Activated naive CD8-positive, alpha-beta T cell treated with anti-CD3 and anti-CD28 coated beads, Interleukin-2, amount 50 U/mL, for 24 hours (primary cell): ENCODE measurements around the gene HOXA5.

Experiments
- ATAC-seq: fragments of 150-1000 bp; cut with Tn5 transposase; one replicate; pipeline ENCODE4 v1.10.0; 2021
- DNase-seq: peaks from one replicate; pipeline ENCODE4 v3.0.0; 2021
- H3K27ac Mint-ChIP-seq: one replicate; pipeline ENCODE4 v1.8.0; 2021; ENCODE audit warnings: mild to moderate bottlenecking, mixed read lengths
- H3K27me3 Mint-ChIP-seq: one replicate; pipeline ENCODE4 v1.8.0; 2021; ENCODE audit warnings: mixed read lengths
- H3K36me3 Mint-ChIP-seq: one replicate; pipeline ENCODE4 v1.8.0; 2021; ENCODE audit warnings: low read depth, mixed read lengths
- H3K4me1 Mint-ChIP-seq: one replicate; pipeline ENCODE4 v1.8.0; 2021; ENCODE audit warnings: mixed read lengths
- H3K4me3 Mint-ChIP-seq: one replicate; pipeline ENCODE4 v1.8.0; 2021; ENCODE audit warnings: mild to moderate bottlenecking, moderate library complexity, mixed read lengths
- H3K9me3 Mint-ChIP-seq: one replicate; pipeline ENCODE4 v1.8.0; 2021; ENCODE audit warnings: mixed read lengths

Gene HOXA5

DNA sequence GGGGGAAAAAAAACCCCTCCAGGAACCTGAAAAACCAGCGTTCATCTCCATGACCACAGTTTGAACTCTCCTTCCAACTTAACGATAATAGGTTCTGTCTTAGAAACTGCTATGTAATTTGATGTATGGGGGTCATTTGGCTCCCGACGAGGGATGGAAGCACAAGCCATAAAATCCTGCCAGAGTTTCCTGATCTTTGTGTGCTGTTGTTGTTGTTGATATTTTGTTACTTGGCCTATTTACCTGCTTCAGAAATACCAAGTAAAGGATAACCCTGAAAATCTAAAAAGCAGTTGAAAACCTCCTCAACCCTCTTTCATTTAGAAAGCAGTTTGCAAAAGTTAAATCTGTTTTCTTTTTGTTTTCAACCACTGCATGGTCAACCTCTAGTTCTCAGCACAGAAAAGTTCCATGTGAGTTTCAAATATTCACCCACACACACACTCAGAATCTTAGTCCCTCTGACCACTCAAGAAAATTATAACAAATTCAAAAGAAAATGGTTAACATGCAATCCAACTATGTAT is 31.7 kb downstream of the HOXA5 start:
- DNase-seq: no peak
- Mint-ChIP-seq H3K4me3 (no peak overlapping the region), H3K36me3 (no peaks in the 10 kb centered on the region), H3K27me3 (peaks cover 4% of the 10 kb centered on the region), H3K9me3 (no peaks in the 10 kb centered on the region), H3K4me1 (no peaks in the 10 kb centered on the region), H3K27ac (no peak overlapping the region)
- ATAC-seq: no peak

DNA sequence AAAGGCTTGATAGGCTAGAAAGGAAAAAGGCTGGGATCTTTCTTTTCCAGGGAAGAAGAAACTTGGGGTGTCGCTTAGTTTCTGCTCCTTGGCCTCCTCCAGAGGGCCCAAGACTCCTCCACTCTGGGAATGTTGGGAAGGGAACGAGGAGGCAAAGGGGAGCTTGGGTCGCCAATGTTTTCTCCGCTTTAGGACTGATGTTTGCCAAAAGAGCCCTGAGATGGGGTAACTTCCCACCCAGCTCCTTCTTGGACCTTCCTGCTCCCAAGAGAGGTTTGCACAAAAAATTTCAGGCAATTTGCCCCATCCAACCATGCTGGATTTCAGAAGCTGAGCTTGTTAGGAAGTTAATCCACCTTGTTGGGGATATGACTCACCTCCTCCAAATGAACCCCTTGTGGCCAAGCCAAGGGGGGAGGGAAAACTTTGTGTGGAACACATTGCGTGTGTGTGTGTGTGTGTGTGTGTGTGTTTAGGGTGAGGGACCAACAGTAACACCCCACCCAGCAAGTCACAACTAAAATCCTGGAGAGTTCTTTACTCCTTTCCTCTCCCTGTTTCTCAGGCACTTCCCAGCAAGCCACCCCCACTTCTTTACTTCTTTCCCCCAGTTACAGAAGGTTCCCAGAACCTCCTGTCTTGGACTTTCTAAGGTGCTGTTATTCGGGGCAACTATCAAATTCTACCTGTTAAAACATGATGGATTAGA is 32.3 kb downstream of the HOXA5 start:
- no peak overlapping the region for H3K4me3 Mint-ChIP-seq

DNA sequence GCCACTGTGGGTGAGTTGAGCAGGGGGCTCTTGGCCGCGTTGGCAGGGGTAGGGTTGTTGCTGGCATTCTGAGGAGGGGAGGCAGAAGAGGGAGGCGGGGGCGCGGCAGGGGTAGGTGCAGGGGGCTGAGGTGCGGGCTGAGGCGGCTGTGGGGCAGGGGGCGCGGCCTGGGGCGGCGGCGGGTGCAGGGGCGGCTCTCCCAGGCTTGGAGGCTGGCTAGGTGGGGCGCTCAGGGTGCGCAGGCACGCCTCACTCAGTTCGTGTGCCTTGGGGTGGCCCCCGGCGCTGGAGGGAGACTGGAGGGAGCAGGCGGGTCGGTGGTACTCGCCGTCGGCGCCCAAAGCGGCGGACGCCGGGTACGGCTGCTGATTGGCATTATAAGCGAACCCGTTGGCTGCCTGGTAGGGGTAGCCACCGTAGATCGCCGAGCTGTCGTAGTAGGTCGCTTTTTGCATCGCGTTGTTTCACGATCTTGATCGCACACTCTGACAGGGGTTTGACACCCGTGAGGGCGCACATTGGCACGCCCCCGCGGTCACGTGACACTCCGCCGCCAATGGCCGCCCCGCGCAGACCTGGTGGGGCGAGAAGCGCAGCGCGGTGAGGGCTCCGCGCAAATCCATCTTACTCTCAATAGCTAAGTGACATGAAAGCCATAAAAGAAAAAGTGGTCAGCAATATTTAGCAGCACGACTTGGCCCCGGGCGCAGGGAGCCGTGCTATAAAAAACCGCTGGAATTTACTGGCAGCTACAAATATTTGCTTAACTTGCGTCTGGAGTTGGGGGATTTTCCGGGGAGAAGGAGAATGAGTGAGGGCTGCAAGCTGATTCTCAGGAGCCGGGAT is 33.1 kb downstream of the HOXA5 start:
- no peaks in the 10 kb centered on the region for H3K36me3 Mint-ChIP-seq
- DNase-seq (no peak), ATAC-seq (no peak)
- H3K27ac Mint-ChIP-seq: no peak overlapping the region
- peaks cover 6% of the 10 kb centered on the region for H3K27me3 Mint-ChIP-seq
- H3K4me1 Mint-ChIP-seq: no peaks in the 10 kb centered on the region
- H3K9me3 Mint-ChIP-seq: no peaks in the 10 kb centered on the region
- H3K4me3 Mint-ChIP-seq: no peak overlapping the region

More for the DNA sequence above, 32.3 kb downstream of the HOXA5 start:
- no peak for ATAC-seq
- Mint-ChIP-seq H3K27me3 (peaks cover 4% of the 10 kb centered on the region), H3K9me3 (no peaks in the 10 kb centered on the region), H3K27ac (no peak overlapping the region), H3K4me1 (no peaks in the 10 kb centered on the region), H3K36me3 (no peaks in the 10 kb centered on the region)
- DNase-seq: no peak

DNA sequence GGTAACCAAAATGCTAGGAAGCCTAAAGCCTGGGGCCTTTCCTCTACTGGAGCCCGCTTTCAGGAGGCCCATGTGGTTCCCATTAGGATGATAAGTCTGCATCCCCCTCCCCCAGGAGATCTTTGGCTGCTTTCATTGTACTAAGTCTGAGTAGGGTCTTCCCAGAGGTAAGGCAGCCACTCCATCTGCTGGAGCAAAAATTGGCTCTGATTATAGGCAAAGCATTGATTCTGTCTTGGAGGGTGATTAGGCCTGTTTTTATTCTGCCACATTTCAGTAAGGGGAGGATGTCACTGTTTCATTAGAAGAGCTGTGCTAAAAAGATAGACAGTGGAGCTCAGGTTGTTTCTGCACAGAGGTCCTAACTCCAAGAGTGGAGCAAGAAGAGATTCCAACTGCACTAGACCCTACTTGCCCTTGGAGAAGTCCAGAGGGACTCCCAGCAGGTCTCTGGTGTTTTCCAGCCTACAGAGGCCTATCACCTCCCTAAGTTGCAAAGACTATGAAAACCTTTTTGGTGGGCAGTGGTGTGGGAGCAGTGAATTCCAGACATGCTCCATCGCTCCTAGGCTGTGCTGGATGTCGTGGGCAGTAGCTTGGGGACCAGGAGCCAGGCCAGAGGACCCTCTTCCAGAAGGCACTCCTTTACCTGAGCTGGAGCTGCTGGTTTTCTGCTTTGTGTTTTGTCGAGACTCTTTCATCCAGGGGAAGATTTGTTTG is 33.9 kb downstream of the HOXA5 start:
- Mint-ChIP-seq H3K27me3 (peaks cover 12% of the 10 kb centered on the region), H3K9me3 (no peaks in the 10 kb centered on the region), H3K27ac (no peak overlapping the region), H3K4me1 (no peaks in the 10 kb centered on the region), H3K4me3 (no peak overlapping the region), H3K36me3 (no peaks in the 10 kb centered on the region)
- ATAC-seq (no peak), DNase-seq (no peak)

DNA sequence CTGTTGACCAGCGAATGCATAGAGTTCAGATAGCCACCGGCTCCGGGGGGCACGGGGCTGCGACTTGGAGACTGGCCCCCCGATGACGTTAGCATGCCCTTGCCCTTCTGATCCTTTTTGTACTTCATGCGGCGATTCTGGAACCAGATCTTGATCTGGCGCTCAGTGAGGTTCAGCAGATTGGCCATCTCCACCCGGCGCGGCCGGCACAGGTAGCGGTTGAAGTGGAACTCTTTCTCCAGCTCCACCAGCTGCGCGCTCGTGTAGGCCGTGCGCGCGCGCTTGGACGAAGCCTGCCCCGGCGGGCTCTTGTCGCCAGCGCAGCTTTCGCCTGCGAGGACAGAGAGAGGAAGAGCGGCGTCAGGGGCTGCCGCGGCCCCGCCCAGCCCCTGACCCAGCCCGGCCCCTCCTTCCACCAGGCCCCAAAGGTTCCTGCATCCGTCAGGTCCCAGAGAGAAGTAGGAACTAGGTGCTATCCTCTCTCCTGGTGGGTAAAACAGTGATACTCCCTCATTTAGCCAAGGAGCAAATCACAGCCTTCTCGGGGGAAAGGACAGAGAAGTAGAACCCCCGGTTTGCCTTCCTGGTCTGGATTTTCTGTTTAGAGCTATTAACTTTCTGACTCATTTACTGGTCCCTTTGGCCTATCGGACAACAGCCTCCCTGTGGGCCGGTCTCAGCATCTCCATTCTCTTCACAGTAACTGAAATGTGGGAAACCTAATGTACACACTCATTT is 34.9 kb downstream of the HOXA5 start:
- ATAC-seq (no peak), DNase-seq (no peak)
- no peaks in the 10 kb centered on the region for H3K36me3 Mint-ChIP-seq
- no peak overlapping the region for H3K27ac Mint-ChIP-seq
- H3K27me3 Mint-ChIP-seq: peaks cover 20% of the 10 kb centered on the region
- no peak overlapping the region for H3K4me3 Mint-ChIP-seq
- H3K9me3 Mint-ChIP-seq: no peaks in the 10 kb centered on the region
- no peaks in the 10 kb centered on the region for H3K4me1 Mint-ChIP-seq

DNA sequence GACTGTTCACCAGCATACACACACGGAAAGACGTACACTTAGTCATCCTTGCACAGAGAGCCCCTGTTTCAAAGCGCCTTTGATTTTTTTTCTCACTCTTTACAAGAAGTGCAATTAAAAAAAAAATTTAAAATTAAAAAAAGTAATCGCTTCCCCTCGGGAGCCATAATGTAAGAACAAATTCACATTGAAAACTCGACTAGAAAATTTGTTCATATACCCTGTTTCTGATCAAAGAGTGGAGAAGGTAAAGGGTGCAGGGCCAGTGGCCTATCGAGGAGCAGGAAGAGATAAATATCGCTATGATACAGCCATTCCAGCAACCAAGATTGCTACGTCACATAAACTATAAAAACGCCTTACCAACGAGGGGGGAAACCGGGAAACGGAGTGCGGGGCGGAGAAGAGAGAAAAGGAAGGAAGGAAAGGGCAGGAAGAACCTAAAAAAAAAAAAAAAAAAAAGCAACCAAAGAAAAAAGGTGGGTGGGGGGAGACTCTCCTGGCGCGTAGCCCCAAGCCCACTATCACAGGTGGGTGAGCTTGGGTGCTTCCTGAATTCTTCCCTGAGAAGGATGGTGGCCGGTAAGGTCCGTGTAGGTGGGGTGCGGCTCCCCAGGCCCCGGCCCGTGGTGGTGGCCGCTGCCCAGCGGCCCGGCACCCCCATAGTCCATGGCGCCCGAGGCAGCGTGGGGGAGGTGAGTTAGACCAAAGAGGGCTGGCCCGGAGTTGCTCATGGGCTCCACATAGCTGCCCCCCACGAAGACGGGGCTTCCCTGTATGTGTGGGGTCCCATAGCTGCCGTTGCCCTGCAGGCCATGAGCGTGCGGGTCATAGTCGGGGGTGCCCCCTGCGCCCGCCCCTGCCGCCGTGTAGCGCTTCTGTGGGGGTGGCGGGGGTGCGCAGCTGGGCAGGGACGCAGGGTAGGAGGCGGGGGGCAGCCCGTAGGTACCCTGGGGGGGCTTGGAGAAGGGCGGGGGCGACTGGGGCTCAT is 35.8 kb downstream of the HOXA5 start:
- Mint-ChIP-seq H3K4me3 (no peak overlapping the region), H3K27ac (no peak overlapping the region), H3K27me3 (peaks cover 29% of the 10 kb centered on the region), H3K9me3 (no peaks in the 10 kb centered on the region), H3K36me3 (no peaks in the 10 kb centered on the region), H3K4me1 (peaks cover 4% of the 10 kb centered on the region)
- ATAC-seq: no peak
- no peak for DNase-seq

DNA sequence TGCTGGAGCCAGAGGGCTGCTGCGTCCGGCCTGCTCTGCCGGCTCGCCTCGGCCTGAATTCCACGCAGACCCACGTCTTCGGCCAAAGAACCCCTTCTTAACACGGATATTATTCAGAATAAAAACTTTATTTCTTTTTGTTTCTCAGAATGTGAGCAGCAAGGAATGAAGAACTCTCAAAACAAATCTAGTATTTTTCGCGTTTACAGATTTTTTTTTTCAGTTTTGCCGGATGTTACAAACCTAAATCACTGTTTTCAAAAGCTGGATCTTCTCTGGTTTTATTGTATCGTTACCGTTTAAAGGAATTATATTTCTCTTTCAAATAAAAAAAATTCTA is 36.6 kb downstream of the HOXA5 start:
- ATAC-seq (no peak), DNase-seq (no peak)
- Mint-ChIP-seq H3K4me3 (no peak overlapping the region), H3K9me3 (no peaks in the 10 kb centered on the region), H3K27ac (no peak overlapping the region), H3K36me3 (no peaks in the 10 kb centered on the region), H3K27me3 (peaks cover 35% of the 10 kb centered on the region), H3K4me1 (peaks cover 9% of the 10 kb centered on the region)

DNA sequence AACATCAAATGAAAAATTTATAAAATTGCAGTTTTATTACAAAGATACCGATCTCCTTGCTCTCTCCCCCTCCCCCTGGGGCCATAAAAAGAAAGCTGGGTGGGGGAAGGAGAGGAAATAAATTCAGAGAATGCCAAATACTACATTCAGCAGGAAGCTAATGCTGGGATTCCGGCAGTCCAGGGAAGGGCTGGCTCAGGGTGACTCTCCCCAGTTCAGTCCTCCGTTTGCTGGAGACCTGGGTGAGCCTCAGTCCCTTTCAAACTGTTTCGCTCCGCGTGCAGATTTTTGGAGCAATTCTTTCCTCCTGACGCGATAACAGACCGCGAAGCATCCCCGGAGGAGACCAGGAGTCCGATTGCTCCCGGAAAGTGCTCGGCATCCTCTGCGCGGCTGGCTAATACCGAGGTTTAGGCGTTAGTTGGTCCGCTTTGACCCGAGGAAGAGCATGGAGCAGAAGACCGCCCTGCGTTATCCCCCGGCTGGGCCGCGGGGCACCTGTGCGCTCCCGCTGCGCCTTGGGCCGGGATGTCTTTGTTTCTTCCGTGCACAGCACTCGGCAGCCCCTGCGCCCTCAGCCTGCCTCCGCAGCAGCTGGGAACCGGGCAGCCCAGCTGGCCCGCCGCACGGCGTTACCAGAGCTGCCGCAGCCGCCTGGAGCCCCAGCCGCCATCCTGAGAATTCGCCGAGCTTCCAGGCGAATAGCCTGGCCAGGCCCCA is 37.1 kb downstream of the HOXA5 start:
- no peak overlapping the region for H3K27ac Mint-ChIP-seq
- H3K27me3 Mint-ChIP-seq: peaks cover 37% of the 10 kb centered on the region
- no peaks in the 10 kb centered on the region for H3K9me3 Mint-ChIP-seq
- ATAC-seq (no peak), DNase-seq (no peak)
- no peak overlapping the region for H3K4me3 Mint-ChIP-seq
- H3K4me1 Mint-ChIP-seq: peaks cover 9% of the 10 kb centered on the region
- H3K36me3 Mint-ChIP-seq: no peaks in the 10 kb centered on the region

DNA sequence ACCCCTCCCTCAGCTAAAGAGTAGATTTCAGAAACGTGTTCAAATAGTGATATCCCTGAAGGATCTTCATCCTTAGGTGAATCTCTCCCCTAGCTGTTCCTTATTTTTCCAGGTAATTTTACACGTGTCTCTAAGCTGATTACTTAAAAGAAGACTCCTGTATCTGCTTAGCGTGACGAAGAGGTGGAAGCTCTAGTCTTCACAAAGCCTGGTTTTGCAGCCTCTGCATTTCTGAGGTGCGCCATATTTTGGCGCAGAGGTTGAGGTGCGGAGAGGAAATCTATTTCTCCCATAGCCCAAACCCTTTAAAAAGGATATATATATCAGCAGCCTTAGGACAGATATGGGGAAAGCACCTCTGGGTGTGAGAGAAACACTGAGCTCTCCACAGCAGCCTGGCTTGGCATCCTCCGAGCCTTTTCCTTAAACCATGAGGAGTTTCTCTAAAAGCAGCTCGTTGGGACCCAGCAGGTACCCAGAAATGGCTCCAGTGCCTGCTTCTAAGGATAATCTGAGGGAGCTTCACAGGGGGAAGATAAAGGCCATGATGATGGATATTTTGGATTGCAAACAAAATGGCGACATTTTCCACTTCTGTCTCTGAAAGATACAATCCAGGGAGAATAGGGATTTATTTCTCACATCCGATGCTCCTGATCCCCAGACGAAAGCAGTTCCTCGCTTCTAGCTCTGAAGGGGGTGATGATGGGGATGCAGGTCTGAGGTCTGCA is 38.0 kb downstream of the HOXA5 start:
- Mint-ChIP-seq H3K4me1 (peaks cover 9% of the 10 kb centered on the region), H3K36me3 (peaks cover 5% of the 10 kb centered on the region), H3K27ac (no peak overlapping the region), H3K9me3 (no peaks in the 10 kb centered on the region), H3K27me3 (peaks cover 46% of the 10 kb centered on the region), H3K4me3 (no peak overlapping the region)
- no peak for ATAC-seq
- DNase-seq: no peak

DNA sequence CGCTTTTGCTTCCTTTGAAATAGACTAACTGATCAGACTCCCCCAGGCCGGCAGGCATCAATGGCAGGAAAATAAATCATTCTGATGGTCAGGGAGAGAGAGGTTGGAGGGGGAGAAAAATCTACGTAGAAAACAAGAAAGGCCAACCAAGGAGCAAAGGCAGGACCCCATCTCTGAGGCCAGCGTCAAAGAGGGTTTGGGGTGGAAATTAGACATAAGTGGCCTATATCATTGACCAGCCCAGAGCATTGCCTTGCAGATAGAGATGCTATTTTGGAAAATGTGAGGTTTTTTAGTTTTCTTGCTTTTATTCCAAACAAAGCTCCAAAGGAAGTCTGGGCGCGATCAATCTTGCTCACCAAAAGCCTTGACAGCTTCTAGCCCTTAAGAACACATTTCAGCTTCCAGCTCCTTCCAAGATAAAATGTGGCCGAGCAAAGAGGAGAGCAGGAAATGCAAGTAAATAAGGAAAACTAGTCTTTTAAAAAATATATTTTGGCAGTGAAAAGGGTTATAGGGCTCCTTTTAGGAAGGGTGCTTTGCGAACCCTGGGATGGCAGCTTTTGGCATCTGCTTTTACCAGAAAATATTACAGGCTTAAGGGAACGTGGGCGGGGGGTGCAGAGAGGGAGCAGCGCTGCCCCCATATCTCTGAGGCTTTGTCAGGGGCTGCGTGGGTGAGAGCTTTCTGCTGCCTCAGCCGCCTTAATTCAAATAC is 39.0 kb downstream of the HOXA5 start:
- DNase-seq (no peak), ATAC-seq (no peak)
- Mint-ChIP-seq H3K36me3 (peaks cover 6% of the 10 kb centered on the region), H3K4me1 (peaks cover 9% of the 10 kb centered on the region), H3K27ac (no peak overlapping the region), H3K27me3 (peaks cover 54% of the 10 kb centered on the region), H3K4me3 (no peak overlapping the region), H3K9me3 (no peaks in the 10 kb centered on the region)

DNA sequence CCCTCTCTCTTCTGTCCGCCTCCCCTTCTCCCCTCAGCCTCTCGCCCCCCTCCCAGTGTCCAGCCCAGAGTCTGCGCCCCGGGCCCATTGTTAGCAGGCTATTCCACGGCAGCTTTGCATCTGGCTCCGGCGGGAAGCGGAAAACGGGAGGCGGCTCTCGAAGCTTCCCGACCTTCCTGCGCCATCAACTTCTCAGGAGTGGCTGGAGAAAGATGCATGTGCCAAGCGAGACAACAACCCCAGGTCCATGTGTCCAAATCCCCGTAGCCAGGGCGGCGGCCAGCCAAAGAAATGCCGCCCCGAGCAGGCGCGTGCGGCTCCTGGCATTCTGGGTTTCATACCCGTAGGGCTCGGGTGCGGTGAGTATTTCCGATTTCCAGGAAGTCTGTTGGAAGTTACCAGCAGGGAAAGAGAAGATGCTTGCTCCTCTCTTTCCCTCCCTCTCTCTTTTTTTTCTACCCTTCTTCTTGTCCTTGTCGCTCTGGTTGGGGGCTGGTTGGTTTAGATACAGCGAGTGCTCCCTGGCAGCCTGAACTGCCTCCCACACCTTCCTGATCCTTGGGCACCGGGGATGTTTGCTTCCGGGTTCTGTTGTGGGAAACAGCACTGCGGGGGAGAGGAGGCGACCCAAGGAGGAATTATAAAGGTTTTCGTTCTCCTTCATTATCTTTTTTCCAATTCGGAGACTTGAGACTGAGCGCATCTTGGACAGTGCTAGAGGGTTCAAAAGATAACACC is 39.8 kb downstream of the HOXA5 start:
- Mint-ChIP-seq H3K36me3 (peaks cover 6% of the 10 kb centered on the region), H3K27ac (no peak overlapping the region), H3K4me1 (peaks cover 12% of the 10 kb centered on the region), H3K4me3 (no peak overlapping the region), H3K9me3 (no peaks in the 10 kb centered on the region), H3K27me3 (peaks cover 62% of the 10 kb centered on the region)
- ATAC-seq (no peak), DNase-seq (no peak)
